B cell (primary cell): Measurements from ENCODE around the gene ETFB. TPM values are rescaled to one million over a fixed set of nuclear protein-coding genes. Genes with fewer than 3 reads are reported as not detected.

Experiments
- ATAC-seq: fragments of 200-7000 bp; cut with Tn5 transposase; one replicate; pipeline ENCODE4 v1.10.0; 2021; ENCODE audit warnings: low read depth, mild to moderate bottlenecking, moderate number of reproducible peaks, moderate library complexity
- CTCF ChIA-PET: fragments of 350-600 bp; sonication (Branson Sonifier 250); formaldehyde crosslinking; loops from one replicate; lab custom pipeline; 2021; ENCODE audit warnings: antibody characterized with exemption, inconsistent platforms; lab: Charles Lee
- POLR2A ChIA-PET: fragments of 350-600 bp; sonication (Branson Sonifier 250); formaldehyde crosslinking; loops from one replicate; lab custom pipeline; 2021; ENCODE audit warnings: antibody characterized with exemption; lab: Charles Lee
- DNase-seq: peaks from one replicate; pipeline ENCODE4 v3.0.0; 2013
- H2AFZ ChIP-seq: 2 replicates; pipeline ENCODE4 v1.6.1; 2012; ENCODE audit warnings: mild to moderate bottlenecking, low read depth, low read length; ENCODE audit not compliant: insufficient read depth, poor library complexity, severe bottlenecking
- H3K27ac ChIP-seq, 2 donors: 1 replicate in 1 of 2; 2 replicates in 1 of 2; pipeline ENCODE4 v1.5.1; 2012 to 2013; ENCODE audit warnings: low read length in 2 of 2, mild to moderate bottlenecking in 2 of 2, moderate library complexity in 1 of 2
- H3K27me3 ChIP-seq, 4 experiments: fragments of 200-600 bp in 1 of 4; sonication (generic) in 1 of 4; replicated peaks in 1 of 4; 1 replicate in 2 of 4; 2 replicates in 2 of 4; pipeline versions ENCODE4 v1.6.1 to v1.7.0; 2013 to 2016; ENCODE audit warnings: low read length in 3 of 4, mild to moderate bottlenecking in 2 of 4, mixed read lengths in 1 of 4, moderate library complexity in 1 of 4; ENCODE audit not compliant: insufficient read depth in 4 of 4, control insufficient read depth in 3 of 4; ENCODE audit errors: control extremely low read depth in 1 of 4
- H3K36me3 ChIP-seq, 2 experiments: replicated peaks in 1 of 2; 1 replicate in 1 of 2; 2 replicates in 1 of 2; pipeline versions ENCODE4 v1.6.1 to v1.7.1; 2013; ENCODE audit warnings: low read length in 1 of 2; ENCODE audit not compliant: insufficient read depth in 2 of 2, control insufficient read depth in 1 of 2; ENCODE audit errors: control extremely low read depth in 1 of 2, extremely low read depth in 1 of 2
- H3K4me1 ChIP-seq, 2 donors: fragments of 200-600 bp in 1 of 2; sonication (generic) in 1 of 2; 1 replicate in 1 of 2; 2 replicates in 1 of 2; pipeline versions ENCODE4 v1.5.1 to v1.6.1; 2013 to 2017; ENCODE audit warnings: low read length in 2 of 2; ENCODE audit not compliant: control insufficient read depth in 2 of 2, insufficient read depth in 2 of 2
- H3K4me2 ChIP-seq: replicated peaks from 2 replicates; pipeline ENCODE3; 2012; ENCODE audit warnings: mild to moderate bottlenecking, low read depth, low read length; ENCODE audit not compliant: poor library complexity, severe bottlenecking
- H3K4me3 ChIP-seq, 5 experiments: fragments of 200-600 bp in 1 of 5; sonication (generic) in 1 of 5; 1 replicate in 3 of 5; 2 replicates in 2 of 5; pipeline versions ENCODE4 v1.5.1 to v1.7.0; 2011 to 2016; ENCODE audit warnings: low read length in 4 of 5, mild to moderate bottlenecking in 4 of 5, low read depth in 2 of 5, control low read depth in 1 of 5, moderate library complexity in 1 of 5; ENCODE audit not compliant: insufficient read depth in 1 of 5; ENCODE audit errors: control extremely low read depth in 1 of 5, extremely low read depth in 1 of 5
- H3K79me2 ChIP-seq: fragments of 200-600 bp; sonication (generic); one replicate; pipeline ENCODE4 v1.6.0; 2016; ENCODE audit warnings: low read length; ENCODE audit not compliant: control insufficient read depth, insufficient read depth
- H3K9ac ChIP-seq: fragments of 200-600 bp; sonication (generic); 2 replicates; pipeline ENCODE4 v1.6.1; 2017; ENCODE audit warnings: mild to moderate bottlenecking, low read length, moderate library complexity
- H3K9me3 ChIP-seq, 3 donors: one replicate each; pipeline versions ENCODE4 v1.6.1 to v1.7.1; 2013; ENCODE audit warnings: low read length in 2 of 3; ENCODE audit not compliant: control insufficient read depth in 2 of 3, insufficient read depth in 1 of 3; ENCODE audit errors: control extremely low read depth in 1 of 3
- H4K20me1 ChIP-seq: 2 replicates; pipeline ENCODE4 v1.6.0; 2012; ENCODE audit warnings: mild to moderate bottlenecking, low read length; ENCODE audit not compliant: insufficient read depth, control insufficient read depth, poor library complexity, severe bottlenecking
- H3K27ac Mint-ChIP-seq: one replicate; pipeline ENCODE4 v1.8.0; 2021; ENCODE audit warnings: mixed read lengths
- H3K27me3 Mint-ChIP-seq: one replicate; pipeline ENCODE4 v1.8.0; 2021; ENCODE audit warnings: mixed read lengths
- H3K4me1 Mint-ChIP-seq: one replicate; pipeline ENCODE4 v1.8.0; 2021; ENCODE audit warnings: mixed read lengths
- H3K4me3 Mint-ChIP-seq: one replicate; pipeline ENCODE4 v1.8.0; 2021; ENCODE audit warnings: mixed read lengths
- H3K9me3 Mint-ChIP-seq: one replicate; pipeline ENCODE4 v1.8.0; 2022; ENCODE audit warnings: mixed read lengths; ENCODE audit not compliant: insufficient read depth
- CTCF ChIP-seq: fragments of 200-600 bp; IDR thresholded peaks from one replicate; pipeline ENCODE4 v1.8.0; 2022; ENCODE audit warnings: antibody characterized with exemption, mild to moderate bottlenecking
- EZH2 ChIP-seq: IDR thresholded peaks from 2 replicates; pipeline ENCODE4 v1.6.1; 2012; ENCODE audit warnings: borderline replicate concordance, low read depth, mild to moderate bottlenecking, moderate library complexity, low read length; ENCODE audit not compliant: insufficient read depth, poor library complexity, severe bottlenecking
- WGBS: methylation state at CpG from one replicate; pipeline ENCODE4 v1.1.5; 2013; ENCODE audit warnings: missing lambda C conversion rate; ENCODE audit not compliant: insufficient coverage; 5-methylcytosine and 5-hydroxymethylcytosine counted together
- intact Hi-C: fragments of 100-400 bp; cut with micrococcal nuclease; formaldehyde crosslinking; loops from one replicate; pipeline ENCODE4 v1.10.0; 2022
- polyA plus RNA-seq: library from polyadenylated mRNA; depleted of rRNA; stranded (reverse); fragments of >200 nt; gene quantifications from 2 replicates; pipeline ENCODE4 v1.2.3, GENCODE V29; 2012
- total RNA-seq, 2 donors: library from RNA; stranded (reverse); fragments of 120-200 nt in 1 of 2; gene quantifications; 1 replicate in 1 of 2; 2 replicates in 1 of 2; pipeline versions ENCODE4 v1.2.3 to v1.2.4, GENCODE V29; 2013 to 2022

Gene ETFB
- total and polyA plus RNA-seq, 2 donors (not counting 1 experiment from before 2014, with no cell fraction given) = 33.3 to 76.5 TPM

GRCh38 chr19:51364200-51365106, 1.7 kb downstream of the ETFB start:
- no peak overlapping the region for H3K27ac ChIP-seq
- H3K36me3 ChIP-seq = no peaks in the 10 kb centered on the region
- Mint-ChIP-seq H3K9me3 (no peaks in the 10 kb centered on the region), H3K27me3 (no peaks in the 10 kb centered on the region), H3K4me3 (peak overlapping the region; percentile 59), H3K4me1 (peaks cover 37% of the 10 kb centered on the region), H3K27ac (peak overlapping the region; percentile 71)
- POLR2A ChIA-PET = no interaction called here
- peaks cover 11% of the 10 kb centered on the region for H3K79me2 ChIP-seq
- no peaks in the 10 kb centered on the region for H4K20me1 ChIP-seq
- no peak for DNase-seq
- CTCF ChIA-PET = interaction anchor here (0.6 to 1.3 kb wide), 3 partner anchors 23 to 43 kb away, joined by 3 to 4 read pairs (median 4); no protein-coding TSS in a partner anchor
- no peaks in the 10 kb centered on the region for H3K9me3 ChIP-seq
- H3K4me2 ChIP-seq = no peak overlapping the region
- intact Hi-C loops = no loop called here
- TF ChIP-seq EZH2 (no peak), CTCF (no peak)
- H3K4me1 ChIP-seq = peaks cover 5 to 31% of the 10 kb centered on the region in 2 donors
- H3K27me3 ChIP-seq = no peaks in the 10 kb centered on the region
- 96% methylated on average over 8 of the region's 15 CpGs for WGBS
- H3K9ac ChIP-seq = no peak overlapping the region
- no peak for ATAC-seq
- no peak overlapping the region for H2AFZ ChIP-seq
- no peak overlapping the region for H3K4me3 ChIP-seq

- CTCF ChIA-PET = no interaction called here
- H3K27me3 ChIP-seq = no peaks in the 10 kb centered on the region
- intact Hi-C loops = no loop called here
- ATAC-seq (no peak), DNase-seq (no peak)
- no peaks in the 10 kb centered on the region for H4K20me1 ChIP-seq
- H3K4me3 ChIP-seq = no peak overlapping the region
- no peak overlapping the region for H3K27ac ChIP-seq
- H3K4me1 ChIP-seq = peaks cover 5 to 14% of the 10 kb centered on the region in 2 donors
- H3K9ac ChIP-seq = no peak overlapping the region
- no peak overlapping the region for H2AFZ ChIP-seq
- H3K79me2 ChIP-seq = peaks cover 15% of the 10 kb centered on the region
- H3K4me2 ChIP-seq = no peak overlapping the region
- H3K27me3 Mint-ChIP-seq = no peaks in the 10 kb centered on the region
- POLR2A ChIA-PET = no interaction called here
- WGBS = 93% methylated on average over 12 of the region's 13 CpGs
- H3K9me3 Mint-ChIP-seq = no peaks in the 10 kb centered on the region
- TF ChIP-seq EZH2 (no peak), CTCF (no peak)
- peaks cover 29% of the 10 kb centered on the region for H3K4me1 Mint-ChIP-seq
- H3K9me3 ChIP-seq = no peaks in the 10 kb centered on the region
- no peaks in the 10 kb centered on the region for H3K36me3 ChIP-seq
- no peak overlapping the region for H3K4me3 Mint-ChIP-seq
- no peak overlapping the region for H3K27ac Mint-ChIP-seq
Observed at GRCh38 chr19:51361239-51361638, 4.9 kb downstream of the ETFB start.
